Thyroid gland (tissue), 4 donors: ENCODE results near the gene MRPL23. TPM values are rescaled to one million over a fixed set of nuclear protein-coding genes. Genes with fewer than 3 reads are reported as not detected.

ENCODE experiments used
- DNase-seq, 2 donors: peaks; one replicate each; pipeline ENCODE4 v3.0.0-alpha.2; 2019
- H3K27ac ChIP-seq, 3 donors: fragments of 200-600 bp; sonication (generic); 1 replicate in 2 of 3; 2 replicates in 1 of 3; pipeline ENCODE4 v1.5.1; 2016 to 2019; ENCODE audit warnings: mild to moderate bottlenecking in 1 of 3, moderate library complexity in 1 of 3
- H3K27me3 ChIP-seq: fragments of 200-600 bp; sonication (generic); one replicate; pipeline ENCODE4 v1.5.1; 2019
- H3K36me3 ChIP-seq, 2 donors: fragments of 200-600 bp; sonication (generic); one replicate each; pipeline ENCODE4 v1.5.1; 2016 to 2019
- H3K4me1 ChIP-seq, 2 donors: fragments of 200-600 bp; sonication (generic); one replicate each; pipeline ENCODE4 v1.5.1; 2017 to 2019
- H3K4me3 ChIP-seq, 3 donors: fragments of 200-600 bp; sonication (generic); replicated peaks in 1 of 3; 1 replicate in 2 of 3; 2 replicates in 1 of 3; pipeline ENCODE4 v1.5.1; 2016; ENCODE audit warnings: mild to moderate bottlenecking in 1 of 3
- H3K9me3 ChIP-seq: fragments of 200-600 bp; sonication (generic); one replicate; pipeline ENCODE4 v1.5.1; 2017
- POLR2A ChIP-seq, 2 donors: fragments of 450-650 bp; IDR thresholded peaks; one replicate each; pipeline ENCODE4 v1.6.1; 2017; ENCODE audit warnings: antibody characterized with exemption in 2 of 2, mild to moderate bottlenecking in 2 of 2, moderate library complexity in 1 of 2
- WGBS, 2 donors: methylation state at CpG; one replicate each; pipeline ENCODE4 v1.1.5; 2017; 5-methylcytosine and 5-hydroxymethylcytosine counted together
- intact Hi-C: fragments of 100-400 bp; cut with DNase I; formaldehyde crosslinking; loops from one replicate; pipeline ENCODE4 v1.15.1; 2023
- total RNA-seq, 4 donors: library from RNA; depleted of rRNA; stranded (reverse); fragments of >200 nt; gene quantifications; one replicate each; pipeline ENCODE4 v1.2.3, GENCODE V29; 2016
- TF ChIP-seq, protein P1 (sequence below), 6 experiments: fragments of 200-600 bp in 3 of 6; fragments of 450-650 bp in 3 of 6; sonication (generic) in 3 of 6; IDR thresholded peaks; one replicate each; pipeline ENCODE4 v1.5.1; 2016 to 2019; ENCODE audit warnings: antibody characterized with exemption in 6 of 6, mild to moderate bottlenecking in 2 of 6, inconsistent platforms in 1 of 6, moderate library complexity in 1 of 6

MRPL23 gene
- total RNA-seq, 4 donors from 2014 or later = 86.9 to 241 (median 159) TPM

DNA sequence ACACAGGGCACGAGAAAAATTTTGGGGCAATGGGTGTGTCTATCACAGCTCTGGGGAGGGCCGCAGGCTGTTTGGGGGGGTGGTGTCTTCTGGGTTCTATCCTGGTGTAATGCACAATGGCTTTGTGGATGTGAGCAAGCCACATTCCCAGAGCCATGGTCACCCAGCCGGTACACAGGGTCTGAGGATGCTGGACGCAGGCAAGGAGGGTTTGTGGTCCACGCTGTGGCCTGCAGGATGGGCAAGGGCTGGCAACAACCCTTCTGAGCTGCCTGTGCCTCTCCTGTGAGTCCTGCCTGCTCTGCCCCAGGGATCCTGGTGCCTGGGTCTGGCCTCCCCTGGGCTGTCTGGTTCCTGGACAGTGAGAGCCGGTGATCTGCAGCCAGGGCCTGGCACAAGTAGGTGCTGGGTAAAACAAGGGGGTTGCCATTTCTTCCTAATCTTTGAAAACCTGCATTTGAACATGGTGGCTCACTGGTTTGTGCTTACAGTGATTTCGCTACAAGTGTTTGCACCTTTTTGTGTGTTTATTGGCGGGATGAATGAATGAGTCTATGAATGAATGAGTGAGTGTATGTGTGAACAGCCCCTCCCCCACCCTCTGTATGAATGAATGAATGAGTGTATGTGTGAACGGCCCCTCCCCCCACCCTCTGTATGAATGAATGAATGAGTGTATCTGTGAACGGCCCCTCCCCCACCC lies 4.4 kb upstream of the MRPL23 start:
- DNase-seq = no peak
- H3K27ac ChIP-seq = no peak overlapping the region
- TF ChIP-seq POLR2A (IDR thresholded peaks at IDR 0.05) = no peak
- TF ChIP-seq, protein P1, sequence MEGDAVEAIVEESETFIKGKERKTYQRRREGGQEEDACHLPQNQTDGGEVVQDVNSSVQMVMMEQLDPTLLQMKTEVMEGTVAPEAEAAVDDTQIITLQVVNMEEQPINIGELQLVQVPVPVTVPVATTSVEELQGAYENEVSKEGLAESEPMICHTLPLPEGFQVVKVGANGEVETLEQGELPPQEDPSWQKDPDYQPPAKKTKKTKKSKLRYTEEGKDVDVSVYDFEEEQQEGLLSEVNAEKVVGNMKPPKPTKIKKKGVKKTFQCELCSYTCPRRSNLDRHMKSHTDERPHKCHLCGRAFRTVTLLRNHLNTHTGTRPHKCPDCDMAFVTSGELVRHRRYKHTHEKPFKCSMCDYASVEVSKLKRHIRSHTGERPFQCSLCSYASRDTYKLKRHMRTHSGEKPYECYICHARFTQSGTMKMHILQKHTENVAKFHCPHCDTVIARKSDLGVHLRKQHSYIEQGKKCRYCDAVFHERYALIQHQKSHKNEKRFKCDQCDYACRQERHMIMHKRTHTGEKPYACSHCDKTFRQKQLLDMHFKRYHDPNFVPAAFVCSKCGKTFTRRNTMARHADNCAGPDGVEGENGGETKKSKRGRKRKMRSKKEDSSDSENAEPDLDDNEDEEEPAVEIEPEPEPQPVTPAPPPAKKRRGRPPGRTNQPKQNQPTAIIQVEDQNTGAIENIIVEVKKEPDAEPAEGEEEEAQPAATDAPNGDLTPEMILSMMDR (IDR thresholded peaks at IDR 0.05) = no peak

DNA sequence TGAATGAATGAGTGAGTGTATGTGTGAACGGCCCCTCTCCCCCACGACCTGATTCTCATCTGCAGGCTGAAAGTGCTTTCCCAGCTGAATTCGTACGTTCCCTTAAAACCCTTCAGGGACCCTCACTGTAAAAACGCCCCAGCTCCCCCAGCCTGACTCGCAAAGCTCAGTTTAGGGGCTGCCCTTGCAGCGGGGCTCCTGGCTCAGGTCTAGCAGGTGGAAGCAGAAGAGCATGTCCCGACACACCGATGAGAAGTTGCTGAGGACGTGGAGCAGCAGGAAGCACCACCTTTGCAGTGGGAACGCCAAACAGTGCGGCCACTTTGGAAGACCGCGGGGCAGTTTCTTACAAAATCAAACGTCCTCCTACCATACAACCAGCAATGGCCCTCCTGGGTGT lies 3.6 kb upstream of the MRPL23 start:
- 52 to 54% methylated on average over 3 to 15 of the region's 15 CpGs for WGBS, 2 donors
- no peak for TF ChIP-seq POLR2A (IDR thresholded peaks at IDR 0.05)
- TF ChIP-seq, protein P1 (IDR thresholded peaks at IDR 0.05) = no peak
- Histone ChIP-seq H3K27ac (no peak overlapping the region), H3K4me3 (no peak overlapping the region), H3K4me1 (no peaks in the 10 kb centered on the region), H3K27me3 (no peaks in the 10 kb centered on the region), H3K9me3 (no peaks in the 10 kb centered on the region), H3K36me3 (no peaks in the 10 kb centered on the region)
- intact Hi-C loops = no loop called here
- DNase-seq = no peak

More for the DNA sequence above, 4.4 kb upstream of the MRPL23 start:
- WGBS, 2 donors = 82 to 90% methylated on average over 7 to 9 of the region's 10 CpGs
- Histone ChIP-seq H3K27me3 (no peaks in the 10 kb centered on the region), H3K9me3 (no peaks in the 10 kb centered on the region), H3K4me1 (no peaks in the 10 kb centered on the region), H3K4me3 (no peak overlapping the region), H3K36me3 (no peaks in the 10 kb centered on the region)
- intact Hi-C loops = no loop called here

DNA sequence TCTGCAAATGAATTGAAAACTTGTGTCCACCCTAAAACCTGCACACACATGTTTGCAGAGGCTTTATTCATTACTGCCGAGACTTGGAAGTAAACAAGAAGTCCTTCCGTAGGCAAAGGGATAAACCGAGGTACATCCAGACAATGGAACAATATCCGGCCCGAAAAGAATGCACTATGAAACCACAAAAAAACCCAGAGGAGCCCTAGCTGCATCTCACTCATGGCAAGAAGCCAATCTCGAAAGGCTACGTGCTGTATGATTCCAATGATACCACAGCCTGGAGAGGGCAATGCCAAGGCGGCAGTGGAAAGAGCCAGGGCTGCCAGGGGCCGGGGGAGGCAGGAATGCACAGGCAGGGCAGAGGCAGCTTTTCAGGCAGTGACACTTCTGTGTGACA lies 3.2 kb upstream of the MRPL23 start:
- TF ChIP-seq POLR2A (IDR thresholded peaks at IDR 0.05) = no peak
- TF ChIP-seq, protein P1 (IDR thresholded peaks at IDR 0.05) = no peak
- no peak overlapping the region for H3K4me3 ChIP-seq
- H3K27ac ChIP-seq = no peak overlapping the region
- intact Hi-C loops = no loop called here
- no peaks in the 10 kb centered on the region for H3K4me1 ChIP-seq
- H3K9me3 ChIP-seq = no peaks in the 10 kb centered on the region
- 61 to 64% methylated on average over 9 of the region's 9 CpGs for WGBS, 2 donors
- no peaks in the 10 kb centered on the region for H3K27me3 ChIP-seq
- no peak for DNase-seq
- no peaks in the 10 kb centered on the region for H3K36me3 ChIP-seq

DNA sequence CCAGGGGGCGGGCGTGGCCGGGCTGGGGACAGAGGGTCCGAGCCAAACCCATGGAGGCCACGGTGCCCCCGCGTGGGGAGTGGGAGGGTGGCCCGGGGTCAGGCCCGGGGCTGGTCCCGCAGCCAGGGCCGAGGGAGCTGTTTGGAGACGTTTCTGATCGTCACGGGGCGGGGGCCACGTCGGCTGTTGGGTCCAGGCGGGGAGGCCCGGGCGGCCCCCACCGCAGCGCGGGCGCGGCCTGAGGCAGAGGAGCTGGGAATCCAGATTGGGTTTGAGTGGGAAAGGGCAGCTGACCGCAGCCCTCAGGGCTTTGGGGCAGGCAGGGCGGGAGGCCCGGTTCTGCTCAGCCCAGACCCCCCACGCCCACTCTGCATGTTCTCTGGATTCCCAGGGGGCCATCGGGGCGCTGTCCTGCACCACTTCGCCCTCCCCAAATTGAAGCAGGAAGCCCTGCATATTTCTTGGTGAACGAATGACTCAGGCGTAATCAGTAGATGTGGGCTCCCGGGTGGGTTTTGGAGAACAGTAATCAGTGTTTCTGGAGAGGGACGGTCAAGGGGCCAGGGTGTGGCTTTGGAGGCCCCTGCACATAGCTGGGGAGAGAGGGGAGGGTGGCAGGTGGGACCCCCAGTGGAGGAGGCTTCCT lies 583 bp downstream of the MRPL23 start:
- Histone ChIP-seq H3K36me3 (no peaks in the 10 kb centered on the region), H3K4me3 (no peak overlapping the region), H3K27me3 (no peaks in the 10 kb centered on the region), H3K4me1 (no peaks in the 10 kb centered on the region), H3K27ac (no peak overlapping the region), H3K9me3 (no peaks in the 10 kb centered on the region)
- WGBS, 2 donors = no CpG with 5 or more reads among the region's 36 CpGs
- DNase-seq = no peak
- intact Hi-C loops = no loop called here
- no peak for TF ChIP-seq POLR2A (IDR thresholded peaks at IDR 0.05)
- TF ChIP-seq, protein P1 (IDR thresholded peaks at IDR 0.05) = no peak

DNA sequence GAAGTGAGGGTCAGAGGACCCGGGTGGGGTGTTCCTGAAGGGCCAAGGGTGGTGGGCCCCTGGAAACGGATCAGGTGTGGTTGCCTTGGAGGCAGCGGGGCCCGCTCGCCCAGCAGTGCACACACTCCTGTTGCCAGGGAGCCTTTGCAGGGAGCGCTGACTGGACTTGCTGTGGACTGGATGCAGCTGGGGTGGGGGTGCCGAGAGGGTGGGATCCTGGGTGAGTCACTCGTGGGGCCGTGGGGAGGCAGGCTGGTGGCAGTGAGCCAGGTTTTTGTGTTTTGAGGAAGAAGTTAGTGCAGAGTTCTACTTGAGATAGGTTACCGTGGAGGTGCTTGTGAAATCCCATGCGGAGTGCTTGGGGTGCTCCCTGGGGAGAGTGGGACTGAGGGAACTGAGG lies 1.3 kb downstream of the MRPL23 start:
- no peak for DNase-seq
- intact Hi-C loops = no loop called here

More for the DNA sequence above, 1.3 kb downstream of the MRPL23 start:
- Histone ChIP-seq H3K27ac (no peak overlapping the region), H3K4me3 (no peak overlapping the region), H3K36me3 (no peaks in the 10 kb centered on the region), H3K4me1 (no peaks in the 10 kb centered on the region), H3K9me3 (no peaks in the 10 kb centered on the region), H3K27me3 (no peaks in the 10 kb centered on the region)
- TF ChIP-seq POLR2A (IDR thresholded peaks at IDR 0.05) = no peak
- TF ChIP-seq, protein P1 (IDR thresholded peaks at IDR 0.05) = no peak
- no CpG with 5 or more reads among the region's 11 CpGs for WGBS, 2 donors
